GM18526 (cell line): Measurements from ENCODE around the gene C3orf38.

Experiments used
- POLR2A ChIP-seq: IDR thresholded peaks from 3 replicates; pipeline ENCODE4 v1.6.1; 2011; ENCODE audit not compliant: insufficient read length; ENCODE audit errors: extremely low read depth

The C3orf38 gene

GRCh38 chr3:88148651-88149050 lies 1.1 kb upstream of the C3orf38 start:
- no peak for TF ChIP-seq POLR2A

- no peak for TF ChIP-seq POLR2A
Measured at GRCh38 chr3:88149101-88149508, 654 bp upstream of the C3orf38 start.

DNA sequence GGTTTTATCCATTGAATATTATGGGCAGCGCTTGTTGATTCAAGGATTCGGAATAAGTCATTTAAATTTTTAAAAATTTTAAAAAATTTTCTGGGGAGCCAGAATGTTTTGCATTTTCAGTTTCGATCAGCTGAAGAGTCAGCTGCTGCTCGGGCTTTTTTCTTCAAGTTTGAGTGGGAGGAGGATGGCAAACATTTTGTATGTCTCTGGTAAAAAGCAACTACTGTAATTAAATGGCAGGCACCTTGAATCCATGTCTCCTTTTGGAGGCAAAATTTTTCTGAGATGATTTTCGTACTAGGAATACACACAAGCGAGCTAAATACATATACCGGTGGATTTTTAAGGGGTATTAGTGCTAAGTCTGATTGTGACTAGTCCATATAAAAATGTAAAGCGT lies 612 bp downstream of the C3orf38 start:
- TF ChIP-seq POLR2A = no peak

GRCh38 chr3:88150806-88151205 lies 1.0 kb downstream of the C3orf38 start:
- no peak for TF ChIP-seq POLR2A

- TF ChIP-seq POLR2A = no peak
Measured at GRCh38 chr3:88151358-88151757, 1.6 kb downstream of the C3orf38 start.

DNA sequence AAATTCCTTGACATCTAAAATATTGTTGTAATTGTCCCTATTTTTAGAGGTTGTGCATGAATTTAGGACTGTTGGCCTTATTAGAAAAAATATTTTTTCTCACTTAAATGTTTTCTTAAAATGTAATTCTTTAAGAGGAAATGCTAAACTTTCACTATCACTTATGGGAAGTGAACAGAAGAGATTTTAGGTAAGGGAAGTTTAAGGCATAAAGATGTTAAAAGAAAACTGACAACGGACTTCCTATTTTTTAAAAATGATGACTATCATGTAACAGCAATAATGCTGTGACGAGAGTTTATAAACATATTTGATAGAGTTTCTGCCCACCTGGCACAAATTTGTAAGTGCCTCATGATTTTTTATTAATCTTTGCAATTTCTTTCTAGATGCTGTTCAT lies 3.1 kb downstream of the C3orf38 start:
- no peak for TF ChIP-seq POLR2A

GRCh38 chr3:88166419-88166971 lies 16.7 kb downstream of the C3orf38 start:
- no peak for TF ChIP-seq POLR2A

- no peak for TF ChIP-seq POLR2A
Measured at GRCh38 chr3:88167173-88167572, 17.4 kb downstream of the C3orf38 start.

GRCh38 chr3:88167704-88168103 lies 17.9 kb downstream of the C3orf38 start:
- no peak for TF ChIP-seq POLR2A

DNA sequence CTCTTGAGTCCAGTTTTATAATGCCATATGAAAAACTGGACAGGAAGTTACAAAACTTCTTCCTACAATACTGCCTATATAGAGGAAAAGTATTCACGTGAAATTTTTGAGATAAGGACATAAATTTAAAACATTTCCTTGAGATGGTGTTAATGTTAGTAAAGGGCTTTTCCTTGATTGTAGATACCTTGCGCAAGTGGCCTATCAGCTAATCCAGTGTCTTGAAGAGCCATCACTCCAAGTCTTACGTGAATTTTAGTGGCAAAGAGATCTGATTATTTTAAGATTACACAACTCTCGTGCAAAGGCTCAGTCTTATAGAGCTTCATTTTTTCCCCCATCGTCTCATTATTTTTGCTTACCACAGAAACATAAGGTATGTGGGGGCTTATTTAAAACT lies 18.4 kb downstream of the C3orf38 start:
- TF ChIP-seq POLR2A = no peak

- TF ChIP-seq POLR2A = no peak
Measured at GRCh38 chr3:88180398-88180999, 30.7 kb downstream of the C3orf38 start.

GRCh38 chr3:88188436-88188835 lies 38.7 kb downstream of the C3orf38 start:
- no peak for TF ChIP-seq POLR2A

GRCh38 chr3:88189361-88189810 lies 39.6 kb downstream of the C3orf38 start:
- no peak for TF ChIP-seq POLR2A

DNA sequence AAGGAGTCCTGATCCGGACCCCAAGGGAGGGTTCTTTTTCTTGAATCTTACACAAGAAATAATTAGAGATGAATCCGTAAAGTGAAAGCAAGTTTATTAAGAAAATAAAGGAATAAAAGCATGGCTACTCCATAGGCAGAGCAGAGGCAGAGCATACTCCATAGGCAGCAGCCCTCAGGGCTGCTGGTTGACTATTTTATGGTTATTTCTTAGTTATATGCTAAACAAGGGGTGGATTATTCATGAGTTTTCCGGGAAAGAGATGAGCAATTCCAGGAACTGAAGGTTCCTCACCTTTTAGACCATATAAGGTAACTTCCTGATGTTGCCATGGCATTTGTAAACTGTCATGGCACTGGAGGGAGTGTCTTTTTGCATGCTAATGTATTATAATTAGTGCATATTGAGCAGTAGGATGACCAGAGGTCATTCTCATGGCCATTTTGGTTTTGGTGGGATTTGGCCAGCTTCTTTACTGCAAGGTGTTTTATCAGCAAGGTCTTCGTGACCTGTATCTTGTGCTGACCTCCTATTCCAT lies 42.2 kb downstream of the C3orf38 start:
- TF ChIP-seq POLR2A = no peak

DNA sequence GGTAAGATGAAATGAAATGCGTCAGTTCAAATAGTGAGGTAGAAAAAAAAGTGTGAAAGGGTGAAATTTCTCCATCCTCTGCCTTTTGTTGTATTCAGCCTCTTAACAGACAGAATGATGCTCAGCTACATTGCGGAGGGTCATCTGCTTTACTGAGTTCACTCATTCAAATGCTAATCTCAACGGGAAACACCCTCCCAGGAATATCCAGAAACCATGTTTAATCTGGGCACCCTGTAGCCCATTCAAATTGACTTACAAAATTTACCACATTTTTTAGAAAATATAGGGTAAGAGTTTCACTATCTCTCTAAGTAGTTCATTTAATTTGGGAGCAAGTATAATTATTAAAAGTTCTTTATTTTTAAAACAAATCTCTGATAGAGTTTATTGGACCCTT lies 42.9 kb downstream of the C3orf38 start:
- no peak for TF ChIP-seq POLR2A

- no peak for TF ChIP-seq POLR2A
Measured at GRCh38 chr3:88195951-88196434, 46.2 kb downstream of the C3orf38 start.

DNA sequence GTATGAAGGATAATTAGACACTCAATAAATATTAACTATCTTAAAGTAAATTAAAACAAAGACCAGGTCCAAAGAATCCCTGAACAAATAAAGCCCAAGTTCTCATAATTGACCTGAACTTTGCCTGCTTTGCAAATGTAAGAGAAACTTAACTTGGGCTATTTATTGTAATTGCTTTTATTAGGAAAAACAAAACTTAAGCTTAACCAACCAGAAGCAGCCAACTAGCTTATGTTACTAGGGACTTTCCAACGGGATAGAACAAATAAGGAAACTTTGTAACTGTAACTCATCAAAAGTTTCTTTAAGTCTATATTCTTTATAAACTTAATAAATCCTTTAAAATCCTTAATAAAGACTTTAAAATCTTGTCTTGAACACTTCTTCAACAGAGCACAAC lies 48.4 kb downstream of the C3orf38 start:
- TF ChIP-seq POLR2A = no peak
